SK-N-SH (cell line): ENCODE results near the gene CD320. TPM values are rescaled to one million over a fixed set of nuclear protein-coding genes. Genes with fewer than 3 reads are reported as not detected.

Experiments used
- CTCF ChIA-PET: fragments of 300-600, 350-600 bp; formaldehyde crosslinking; extraction: SDS; loops from one replicate; lab custom pipeline; 2021; lab: Yijun Ruan, JAX
- POLR2A ChIA-PET: fragments of 350-600 bp; sonication (Branson Sonifier 250); formaldehyde crosslinking; extraction: SDS; loops from one replicate; lab custom pipeline; 2020; ENCODE audit warnings: antibody characterized with exemption, inconsistent platforms; lab: Yijun Ruan, JAX
- DNase-seq: peaks from one replicate; pipeline ENCODE4 v3.0.0; 2012
- H2AFZ ChIP-seq: fragments of 200-600 bp; sonication (generic); 2 replicates; pipeline ENCODE4 v1.8.1; 2016; ENCODE audit warnings: antibody characterized with exemption, mild to moderate bottlenecking, low read depth
- H3F3A ChIP-seq: fragments of 200-600 bp; sonication (generic); replicated peaks from 2 replicates; pipeline ENCODE3; 2016; ENCODE audit warnings: antibody characterized with exemption, mild to moderate bottlenecking; ENCODE audit not compliant: insufficient read depth
- H3K27ac ChIP-seq, 2 experiments: fragments of 200-500 bp in 1 of 2; fragments of 200-600 bp in 1 of 2; sonication (Bioruptor generic) in 1 of 2; sonication (generic), shearing (Covaris generic) in 1 of 2; 2 replicates each; pipeline versions ENCODE4 v1.5.1 to v1.6.1; 2014 to 2016; ENCODE audit warnings: low read depth in 2 of 2, inconsistent platforms in 1 of 2, low read length in 1 of 2, mild to moderate bottlenecking in 1 of 2, mixed read lengths in 1 of 2
- H3K27me3 ChIP-seq: fragments of 200-600 bp; sonication (generic), shearing (Covaris generic); 2 replicates; pipeline ENCODE4 v1.6.1; 2016; ENCODE audit warnings: mixed run types; ENCODE audit not compliant: insufficient read depth
- H3K36me3 ChIP-seq, 2 experiments: fragments of 200-500 bp in 1 of 2; fragments of 200-600 bp in 1 of 2; sonication (Bioruptor generic) in 1 of 2; sonication (generic) in 1 of 2; replicated peaks in 1 of 2; 2 replicates each; pipeline versions ENCODE3 to v1.5.1; 2014 to 2016; ENCODE audit warnings: low read length in 1 of 2, mild to moderate bottlenecking in 1 of 2; ENCODE audit not compliant: insufficient read depth in 2 of 2, control insufficient read depth in 1 of 2
- H3K4me1 ChIP-seq, 2 experiments: fragments of 200-500 bp in 1 of 2; fragments of 200-600 bp in 1 of 2; sonication (Bioruptor generic) in 1 of 2; sonication (generic), shearing (Covaris generic) in 1 of 2; 2 replicates each; pipeline versions ENCODE4 v1.5.1 to v1.6.1; 2014 to 2016; ENCODE audit warnings: low read depth in 1 of 2, low read length in 1 of 2, mixed run types in 1 of 2; ENCODE audit not compliant: insufficient read depth in 2 of 2, control insufficient read depth in 1 of 2
- H3K4me2 ChIP-seq: fragments of 200-600 bp; sonication (generic), shearing (Covaris generic); 2 replicates; pipeline ENCODE4 v1.6.1; 2017; ENCODE audit warnings: mixed run types
- H3K4me3 ChIP-seq, 2 experiments: fragments of 200-500 bp in 1 of 2; fragments of 200-600 bp in 1 of 2; sonication (Bioruptor generic) in 1 of 2; sonication (generic), shearing (Covaris generic) in 1 of 2; 2 replicates each; pipeline versions ENCODE4 v1.5.1 to v1.8.1; 2014 to 2016; ENCODE audit warnings: low read depth in 2 of 2, inconsistent platforms in 1 of 2, low read length in 1 of 2, mild to moderate bottlenecking in 1 of 2, mixed read lengths in 1 of 2, moderate library complexity in 1 of 2
- H3K79me2 ChIP-seq: fragments of 200-600 bp; sonication (generic); 2 replicates; pipeline ENCODE4 v1.8.1; 2017; ENCODE audit warnings: mild to moderate bottlenecking; ENCODE audit not compliant: insufficient read depth
- H3K9ac ChIP-seq: fragments of 200-600 bp; sonication (generic); 2 replicates; pipeline ENCODE4 v1.6.1; 2017; ENCODE audit warnings: mixed run types
- H3K9me2 ChIP-seq: fragments of 200-600 bp; sonication (generic); 2 replicates; pipeline ENCODE4 v1.6.1; 2017; ENCODE audit warnings: mixed run types
- H3K9me3 ChIP-seq: fragments of 200-600 bp; sonication (generic); 2 replicates; pipeline ENCODE4 v1.6.1; 2017; ENCODE audit warnings: mixed run types, mild to moderate bottlenecking, moderate library complexity
- H4K20me1 ChIP-seq: fragments of 200-600 bp; sonication (generic); 2 replicates; pipeline ENCODE4 v1.6.1; 2017; ENCODE audit warnings: mild to moderate bottlenecking, mixed run types; ENCODE audit not compliant: insufficient read depth
- EZH2phosphoT487 ChIP-seq: fragments of 200-600 bp; sonication (generic); IDR thresholded peaks from 2 replicates; pipeline ENCODE4 v1.6.1; 2017; ENCODE audit warnings: low read depth, mixed run types, mild to moderate bottlenecking, antibody characterized with exemption, moderate library complexity, borderline replicate concordance
- FOSL2 ChIP-seq: IDR thresholded peaks from 2 replicates; pipeline ENCODE4 v1.4.0; 2012; ENCODE audit warnings: low read depth, mild to moderate bottlenecking, moderate library complexity, borderline replicate concordance
- IRF3 ChIP-seq: fragments of 150-350 bp; IDR thresholded peaks from 2 replicates; pipeline ENCODE4 v1.6.1; 2016; ENCODE audit warnings: mild to moderate bottlenecking, low read depth, low read length
- MEF2A ChIP-seq: IDR thresholded peaks from 2 replicates; pipeline ENCODE4 v1.4.0; 2012; ENCODE audit warnings: low read depth, borderline replicate concordance
- NRF1 ChIP-seq: IDR thresholded peaks from 2 replicates; pipeline ENCODE4 v1.6.1; 2012; ENCODE audit warnings: low read depth, mild to moderate bottlenecking, low read length
- REST ChIP-seq: IDR thresholded peaks from 2 replicates; pipeline ENCODE4 v1.6.1; 2012; ENCODE audit warnings: mild to moderate bottlenecking, low read depth, low read length, moderate library complexity
- RFX5 ChIP-seq: IDR thresholded peaks from 2 replicates; pipeline ENCODE4 v1.6.1; 2012; ENCODE audit warnings: mild to moderate bottlenecking, improper control_type of control experiment, low read length
- RXRA ChIP-seq: IDR thresholded peaks from 2 replicates; pipeline ENCODE4 v1.4.0; 2012; ENCODE audit warnings: low read depth, mild to moderate bottlenecking, borderline replicate concordance
- SIN3A ChIP-seq: IDR thresholded peaks from 2 replicates; pipeline ENCODE4 v1.6.1; 2012; ENCODE audit warnings: low read depth, mild to moderate bottlenecking, low read length, moderate library complexity, borderline replicate concordance
- SMC3 ChIP-seq: IDR thresholded peaks from 2 replicates; pipeline ENCODE4 v1.6.1; 2012; ENCODE audit warnings: low read depth, low read length, improper control_type of control experiment
- USF1 ChIP-seq: IDR thresholded peaks from 2 replicates; pipeline ENCODE4 v1.4.0; 2012; ENCODE audit warnings: low read depth, borderline replicate concordance
- WGBS: methylation state at CpG from one replicate; pipeline ENCODE4 v1.1.6; 2017; ENCODE audit warnings: low lambda C conversion rate; 5-methylcytosine and 5-hydroxymethylcytosine counted together
- polyA plus RNA-seq, 3 experiments: library from polyadenylated mRNA; depleted of rRNA; stranded (reverse); fragments of >200 nt; gene quantifications; 2 replicates each; pipeline ENCODE4 v1.2.3, GENCODE V29; 2012

The CD320 gene
- polyA plus RNA-seq, 1 of the 3 experiments (the other 2 are of a cell fraction), result 129 TPM

GRCh38 chr19:8323781-8324185 lies 15.6 kb upstream of the CD320 start:
- no peak overlapping the region for H3K4me3 ChIP-seq
- H3K27me3 ChIP-seq, result no peaks in the 10 kb centered on the region
- no peak for DNase-seq
- POLR2A ChIA-PET, result interaction anchor here (1.2 kb wide), 1 partner anchor 55 kb away, joined by 3 read pairs; no protein-coding TSS in a partner anchor
- TF ChIP-seq SIN3A (no peak), RFX5 (no peak), NRF1 (no peak), FOSL2 (no peak), IRF3 (no peak)
- TF ChIP-seq, all 33 proteins: peak for 0
- Histone ChIP-seq H3K9me2 (no peaks in the 10 kb centered on the region), H3K79me2 (peaks cover 47% of the 10 kb centered on the region), H3K9me3 (no peaks in the 10 kb centered on the region), H4K20me1 (peaks cover 18% of the 10 kb centered on the region), H3K4me1 (peaks cover 14 to 16% of the 10 kb centered on the region in 2 experiments; a peak in 2 of 4 replicates), H3K9ac (no peak overlapping the region), H3K4me2 (no peak overlapping the region), H2AFZ (no peak overlapping the region), H3F3A (peaks cover 10% of the 10 kb centered on the region), H3K36me3 (peaks cover 7 to 15% of the 10 kb centered on the region in 2 experiments), H3K27ac (no peak overlapping the region)
- CTCF ChIA-PET, result interaction anchor here (0.7 to 1.8 kb wide), 4 partner anchors 12 to 54 kb away, joined by 3 to 6 read pairs (median 4); no protein-coding TSS in a partner anchor
- 100% methylated on average over 1 of the region's 1 CpG for WGBS

GRCh38 chr19:8322638-8322997 lies 14.5 kb upstream of the CD320 start:
- H3F3A ChIP-seq, result peaks cover 10% of the 10 kb centered on the region
- peaks cover 55% of the 10 kb centered on the region for H3K79me2 ChIP-seq
- peaks cover 7 to 15% of the 10 kb centered on the region in 2 experiments for H3K36me3 ChIP-seq
- H2AFZ ChIP-seq, result no peak overlapping the region
- no peaks in the 10 kb centered on the region for H3K27me3 ChIP-seq
- CTCF ChIA-PET, result interaction anchor here (1.8 to 2.9 kb wide), 2 partner anchors 13 to 19 kb away, joined by 6 to 14 read pairs; no protein-coding TSS in a partner anchor
- no peak for TF ChIP-seq SIN3A
- no peak for TF ChIP-seq RXRA
- no peak for TF ChIP-seq EZH2phosphoT487
- TF ChIP-seq REST, result no peak
- no peak for TF ChIP-seq MEF2A
- no peak for TF ChIP-seq USF1
- TF ChIP-seq SMC3, result no peak
- H3K27ac ChIP-seq, result no peak overlapping the region
- H4K20me1 ChIP-seq, result peaks cover 18% of the 10 kb centered on the region
- POLR2A ChIA-PET, result interaction anchor here (1.2 to 1.8 kb wide), 2 partner anchors 10 to 56 kb away, joined by 3 to 4 read pairs; no protein-coding TSS in a partner anchor
- H3K4me2 ChIP-seq, result peak overlapping the region; percentile 97
- no peak for DNase-seq
- H3K4me3 ChIP-seq, result peak overlapping the region; percentile 87 to 99
- no peaks in the 10 kb centered on the region for H3K9me3 ChIP-seq
- H3K4me1 ChIP-seq, result peaks cover 14 to 16% of the 10 kb centered on the region in 2 experiments; a peak in 2 of 4 replicates
- H3K9ac ChIP-seq, result peak overlapping the region; percentile 99
- no peaks in the 10 kb centered on the region for H3K9me2 ChIP-seq
- 78% methylated on average over 4 of the region's 7 CpGs for WGBS
